ENCODE data around the gene SNAI3.

SNAI3 gene

DNA sequence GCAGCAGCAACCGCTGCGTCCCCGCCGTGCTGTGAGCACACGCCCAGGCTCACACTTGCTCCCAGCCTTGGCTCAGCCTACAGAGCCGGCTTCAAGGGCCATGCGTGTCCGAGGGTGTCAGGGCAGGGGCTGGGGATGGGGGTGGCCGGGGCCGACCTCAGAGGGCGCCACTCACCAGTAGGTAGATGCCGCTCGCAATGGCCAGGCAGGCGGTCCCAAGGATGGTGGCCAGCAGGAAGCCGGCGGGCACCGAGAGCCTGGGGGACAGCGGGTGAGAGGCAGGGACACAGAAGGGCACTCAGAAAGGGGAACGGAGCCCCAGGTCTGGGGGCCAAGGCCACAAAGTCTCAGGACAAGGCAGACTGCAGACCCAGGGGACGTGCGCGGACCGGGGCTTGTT is 40.4 kb downstream of the SNAI3 start:
- no peak for DNase-seq (ENCODE audit: low spot score)
- TF ChIP-seq, protein P1, sequence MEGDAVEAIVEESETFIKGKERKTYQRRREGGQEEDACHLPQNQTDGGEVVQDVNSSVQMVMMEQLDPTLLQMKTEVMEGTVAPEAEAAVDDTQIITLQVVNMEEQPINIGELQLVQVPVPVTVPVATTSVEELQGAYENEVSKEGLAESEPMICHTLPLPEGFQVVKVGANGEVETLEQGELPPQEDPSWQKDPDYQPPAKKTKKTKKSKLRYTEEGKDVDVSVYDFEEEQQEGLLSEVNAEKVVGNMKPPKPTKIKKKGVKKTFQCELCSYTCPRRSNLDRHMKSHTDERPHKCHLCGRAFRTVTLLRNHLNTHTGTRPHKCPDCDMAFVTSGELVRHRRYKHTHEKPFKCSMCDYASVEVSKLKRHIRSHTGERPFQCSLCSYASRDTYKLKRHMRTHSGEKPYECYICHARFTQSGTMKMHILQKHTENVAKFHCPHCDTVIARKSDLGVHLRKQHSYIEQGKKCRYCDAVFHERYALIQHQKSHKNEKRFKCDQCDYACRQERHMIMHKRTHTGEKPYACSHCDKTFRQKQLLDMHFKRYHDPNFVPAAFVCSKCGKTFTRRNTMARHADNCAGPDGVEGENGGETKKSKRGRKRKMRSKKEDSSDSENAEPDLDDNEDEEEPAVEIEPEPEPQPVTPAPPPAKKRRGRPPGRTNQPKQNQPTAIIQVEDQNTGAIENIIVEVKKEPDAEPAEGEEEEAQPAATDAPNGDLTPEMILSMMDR (IDR thresholded peaks at IDR 0.05; ENCODE audit: extremely low read depth, missing control alignments), result no peak

DNA sequence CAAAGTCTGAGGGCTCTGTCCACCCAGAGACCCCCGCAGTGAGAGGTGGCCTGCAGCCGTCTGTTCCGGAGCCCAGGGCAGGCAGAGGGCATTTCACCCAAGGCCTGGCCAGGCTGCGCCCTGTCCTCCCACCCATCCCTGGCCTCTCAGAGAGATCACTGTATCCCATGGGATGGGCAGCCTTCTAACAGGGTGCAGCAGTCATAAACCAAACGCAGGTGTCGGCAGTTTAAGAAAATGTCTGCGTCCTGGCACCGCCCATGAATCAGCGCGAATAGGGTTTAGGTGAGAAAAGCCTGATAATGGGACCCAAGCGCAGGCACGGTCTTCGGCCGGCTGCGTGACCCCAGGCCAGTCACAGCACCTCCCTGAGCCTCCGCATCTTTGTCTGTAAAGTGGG is 40.9 kb downstream of the SNAI3 start:
- TF ChIP-seq, protein P1 (IDR thresholded peaks at IDR 0.05; ENCODE audit: extremely low read depth, missing control alignments), result no peak
- no peak for DNase-seq (ENCODE audit: low spot score)

DNA sequence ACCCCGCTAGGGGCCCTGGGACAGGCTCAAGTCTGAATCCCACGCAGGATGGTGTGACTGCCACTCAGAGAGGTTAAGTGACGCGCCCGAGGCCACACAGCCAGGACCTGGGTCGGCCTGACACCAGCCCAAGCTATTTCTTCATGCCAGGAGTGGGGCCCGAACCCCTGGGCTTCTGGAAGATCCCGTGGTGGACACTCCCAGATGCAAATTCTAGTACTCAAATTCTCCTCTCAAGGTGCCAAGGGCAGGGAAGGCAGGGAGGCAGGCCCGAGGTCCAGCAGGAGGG is 42.7 kb downstream of the SNAI3 start:
- DNase-seq (ENCODE audit: low spot score), result no peak
- TF ChIP-seq, protein P1 (IDR thresholded peaks at IDR 0.05; ENCODE audit: extremely low read depth, missing control alignments), result no peak

- DNase-seq (ENCODE audit: low spot score), result no peak
- TF ChIP-seq, protein P1 (IDR thresholded peaks at IDR 0.05; ENCODE audit: extremely low read depth, missing control alignments), result no peak
Observed at GRCh38 chr16:88642881-88643643, 43.2 kb downstream of the SNAI3 start.

- TF ChIP-seq, protein P1 (IDR thresholded peaks at IDR 0.05; ENCODE audit: extremely low read depth, missing control alignments), result no peak
- no peak for DNase-seq (ENCODE audit: low spot score)
Observed at GRCh38 chr16:88640498-88641247, 45.6 kb downstream of the SNAI3 start.

GRCh38 chr16:88640039-88640495 is 46.2 kb downstream of the SNAI3 start:
- TF ChIP-seq, protein P1 (IDR thresholded peaks at IDR 0.05; ENCODE audit: extremely low read depth, missing control alignments), result no peak
- no peak for DNase-seq (ENCODE audit: low spot score)

Measured in GM20000 (cell line).